Measurements from ENCODE around the gene KRTAP5-7.

DNA sequence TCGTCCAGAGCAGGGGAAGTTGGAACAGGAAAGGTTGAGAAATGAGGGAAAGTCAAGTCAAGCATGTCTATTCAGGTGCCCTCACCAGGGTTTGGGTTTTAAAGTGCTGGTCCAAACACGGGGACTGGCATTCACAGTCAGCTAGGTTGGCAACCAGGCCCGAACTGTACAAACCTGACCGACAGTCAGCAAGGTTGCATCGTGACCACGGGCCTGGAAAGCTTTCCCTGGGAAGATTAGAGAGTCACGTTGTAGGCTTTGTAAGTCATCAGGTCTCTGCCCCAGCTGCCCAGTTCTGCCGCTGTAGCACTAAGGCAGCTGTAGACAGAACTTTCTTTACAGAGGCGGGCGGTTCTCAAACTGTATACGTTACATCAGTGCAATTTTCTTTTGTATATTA lies 45.7 kb downstream of the KRTAP5-7 start:
- TF ChIP-seq CTCF (conservative IDR thresholded peaks at IDR 0.05) = no peak
- TF ChIP-seq EZH2 (IDR thresholded peaks at IDR 0.05; ENCODE audit: low read depth) = no peak

All from PC-9 (cell line).